H9 (cell line): Measurements from ENCODE around the gene CREB5. TPM values are rescaled to one million over a fixed set of nuclear protein-coding genes. Genes with fewer than 3 reads are reported as not detected.

Experiments used
- DNase-seq: peaks from one replicate; pipeline ENCODE4 v3.0.0-alpha.2; 2017
- H2AFZ ChIP-seq: one replicate; pipeline ENCODE4 v1.6.1; 2013; ENCODE audit warnings: mild to moderate bottlenecking, low read length, control low read depth, moderate library complexity
- H2AK5ac ChIP-seq: 2 replicates; pipeline ENCODE4 v1.6.1; 2013; ENCODE audit warnings: low read length, control low read depth, mixed read lengths; ENCODE audit not compliant: insufficient read length
- H2BK120ac ChIP-seq: one replicate; pipeline ENCODE4 v1.6.1; 2013; ENCODE audit warnings: low read depth, mild to moderate bottlenecking, low read length, control low read depth, inconsistent platforms; ENCODE audit not compliant: poor library complexity, severe bottlenecking
- H2BK12ac ChIP-seq: 2 replicates; pipeline ENCODE4 v1.6.1; 2013; ENCODE audit warnings: low read length, control low read depth, mixed read lengths, low read depth; ENCODE audit not compliant: insufficient read length
- H2BK15ac ChIP-seq: 2 replicates; pipeline ENCODE4 v1.6.1; 2013; ENCODE audit warnings: low read depth, low read length, control low read depth
- H2BK20ac ChIP-seq: one replicate; pipeline ENCODE4 v1.6.1; 2013; ENCODE audit warnings: low read depth, mild to moderate bottlenecking, low read length, control low read depth, inconsistent platforms; ENCODE audit not compliant: poor library complexity, severe bottlenecking
- H2BK5ac ChIP-seq: 2 replicates; pipeline ENCODE4 v1.6.1; 2013; ENCODE audit warnings: low read length, control low read depth, mixed read lengths; ENCODE audit not compliant: insufficient read length
- H3K14ac ChIP-seq: 2 replicates; pipeline ENCODE4 v1.6.1; 2013; ENCODE audit warnings: low read length, control low read depth; ENCODE audit not compliant: insufficient read depth
- H3K18ac ChIP-seq: 2 replicates; pipeline ENCODE4 v1.6.1; 2013; ENCODE audit warnings: low read depth, mild to moderate bottlenecking, mixed read lengths, low read length, control low read depth; ENCODE audit not compliant: insufficient read length
- H3K23ac ChIP-seq: 2 replicates; pipeline ENCODE4 v1.6.1; 2013; ENCODE audit warnings: low read length, control low read depth, mixed read lengths, low read depth; ENCODE audit not compliant: insufficient read length
- H3K23me2 ChIP-seq: 2 replicates; pipeline ENCODE4 v1.6.1; 2013; ENCODE audit warnings: low read depth, mild to moderate bottlenecking, mixed read lengths, low read length, control low read depth; ENCODE audit not compliant: insufficient read length, poor library complexity, severe bottlenecking
- H3K27ac ChIP-seq: 2 replicates; pipeline ENCODE4 v1.5.1; 2013; ENCODE audit warnings: low read length, control low read depth, mixed read lengths, low read depth; ENCODE audit not compliant: insufficient read length
- H3K27me3 ChIP-seq: 2 replicates; pipeline ENCODE4 v1.6.1; 2013; ENCODE audit warnings: low read length, control low read depth, inconsistent platforms; ENCODE audit not compliant: insufficient read depth
- H3K4ac ChIP-seq: 2 replicates; pipeline ENCODE4 v1.6.1; 2013; ENCODE audit warnings: low read depth, mild to moderate bottlenecking, control low read depth, inconsistent platforms, low read length, moderate library complexity
- H3K4me1 ChIP-seq: 2 replicates; pipeline ENCODE4 v1.6.1; 2013; ENCODE audit warnings: low read length, control low read depth, inconsistent platforms; ENCODE audit not compliant: insufficient read depth
- H3K4me2 ChIP-seq: 2 replicates; pipeline ENCODE4 v1.6.1; 2013; ENCODE audit warnings: low read length, control low read depth, mixed read lengths; ENCODE audit not compliant: insufficient read length, insufficient read depth
- H3K56ac ChIP-seq: 2 replicates; pipeline ENCODE4 v1.6.1; 2013; ENCODE audit warnings: low read depth, mild to moderate bottlenecking, mixed read lengths, low read length, control low read depth; ENCODE audit not compliant: insufficient read length
- H3K79me1 ChIP-seq: 2 replicates; pipeline ENCODE4 v1.6.1; 2013; ENCODE audit warnings: low read depth, mild to moderate bottlenecking, moderate library complexity, low read length, control low read depth, inconsistent platforms; ENCODE audit not compliant: insufficient read depth, poor library complexity, severe bottlenecking
- H3K79me2 ChIP-seq: 2 replicates; pipeline ENCODE4 v1.6.1; 2013; ENCODE audit warnings: low read length, control low read depth, inconsistent platforms; ENCODE audit not compliant: insufficient read depth
- H3K9ac ChIP-seq: 2 replicates; pipeline ENCODE4 v1.6.1; 2013; ENCODE audit warnings: low read length, control low read depth, mixed read lengths; ENCODE audit not compliant: insufficient read length; ENCODE audit errors: extremely low read depth
- H3K9me3 ChIP-seq: one replicate; pipeline ENCODE4 v1.6.1; 2013; ENCODE audit warnings: low read depth, low read length, inconsistent platforms; ENCODE audit not compliant: control insufficient read depth
- H3T11ph ChIP-seq: one replicate; pipeline ENCODE4 v1.6.1; 2013; ENCODE audit warnings: mild to moderate bottlenecking, low read length, control low read depth, inconsistent platforms
- H4K20me1 ChIP-seq: one replicate; pipeline ENCODE4 v1.6.1; 2013; ENCODE audit not compliant: control insufficient read depth, insufficient read length, insufficient read depth
- H4K5ac ChIP-seq: 2 replicates; pipeline ENCODE4 v1.6.1; 2013; ENCODE audit warnings: low read depth, mild to moderate bottlenecking, mixed read lengths, low read length, control low read depth; ENCODE audit not compliant: insufficient read length
- H4K8ac ChIP-seq: replicated peaks from 2 replicates; pipeline ENCODE4 v1.6.1; 2013; ENCODE audit warnings: low read length, control low read depth, mixed read lengths, low read depth; ENCODE audit not compliant: insufficient read length
- H4K91ac ChIP-seq: 2 replicates; pipeline ENCODE4 v1.6.1; 2013; ENCODE audit warnings: low read depth, mild to moderate bottlenecking, moderate library complexity, mixed read lengths, low read length, control low read depth; ENCODE audit not compliant: insufficient read length
- H3K27ac Mint-ChIP-seq, 3 experiments: 2 replicates in 2 of 3; 3 replicates in 1 of 3; pipeline ENCODE4 v1.8.0; 2020 to 2021; ENCODE audit warnings: mixed read lengths in 3 of 3, mild to moderate bottlenecking in 1 of 3, moderate library complexity in 1 of 3
- H3K27me3 Mint-ChIP-seq: 2 replicates; pipeline ENCODE4 v1.8.0; 2021; ENCODE audit warnings: low read depth, mild to moderate bottlenecking, moderate library complexity, mixed read lengths
- H3K36me3 Mint-ChIP-seq, 3 experiments: 2 replicates in 2 of 3; 3 replicates in 1 of 3; pipeline ENCODE4 v1.8.0; 2020 to 2021; ENCODE audit warnings: low read depth in 3 of 3, mixed read lengths in 3 of 3; ENCODE audit not compliant: insufficient read depth in 1 of 3
- H3K4me1 Mint-ChIP-seq, 2 experiments: 2 replicates each; pipeline ENCODE4 v1.8.0; 2020; ENCODE audit warnings: mixed read lengths in 2 of 2
- H3K4me3 Mint-ChIP-seq, 2 experiments: 2 replicates in 1 of 2; 3 replicates in 1 of 2; pipeline ENCODE4 v1.8.0; 2020 to 2021; ENCODE audit warnings: mild to moderate bottlenecking in 2 of 2, mixed read lengths in 2 of 2, moderate library complexity in 1 of 2
- H3K9me3 Mint-ChIP-seq, 2 experiments: 2 replicates in 1 of 2; 3 replicates in 1 of 2; pipeline ENCODE4 v1.8.0; 2020; ENCODE audit warnings: mild to moderate bottlenecking in 2 of 2, mixed read lengths in 2 of 2, moderate library complexity in 1 of 2
- CTCF ChIP-seq: fragments of 200-600 bp; sonication (generic); conservative IDR thresholded peaks from 3 replicates; pipeline ENCODE4 v1.8.0; 2021; ENCODE audit warnings: antibody characterized with exemption, mild to moderate bottlenecking
- WGBS: extraction: QIAGEN DNeasy Blood & Tissue Kit; methylation state at CpG from one replicate; pipeline ENCODE4 v1.1.7; 2013; ENCODE audit warnings: missing lambda C conversion rate, low lambda C conversion rate, mixed read lengths; ENCODE audit not compliant: insufficient read length; ENCODE audit errors: extremely low coverage; 5-methylcytosine and 5-hydroxymethylcytosine counted together
- total RNA-seq: library from RNA; stranded (reverse); gene quantifications from 2 replicates; pipeline ENCODE4 v1.2.1, GENCODE V29; 2021

Gene CREB5
- total RNA-seq, 1 experiment from 2014 or later, result 4.0 TPM

GRCh38 chr7:28560767-28561166 is 148.4 kb downstream of the CREB5 start:
- H3T11ph ChIP-seq, result no peak overlapping the region
- no peaks in the 10 kb centered on the region; a peak in 1 of 5 replicates for H3K9me3 Mint-ChIP-seq
- H2AK5ac ChIP-seq, result no peak overlapping the region
- H3K23me2 ChIP-seq, result no peaks in the 10 kb centered on the region
- no CpG with 5 or more reads among the region's 38 CpGs for WGBS
- H3K18ac ChIP-seq, result peak overlapping the region; percentile 22
- H3K27me3 Mint-ChIP-seq, result no peaks in the 10 kb centered on the region; the same call in 1 of the 2 replicates
- H3K36me3 Mint-ChIP-seq, result no peaks in the 10 kb centered on the region
- no peak for TF ChIP-seq CTCF
- peaks cover 5% of the 10 kb centered on the region for H3K4me1 ChIP-seq
- no peak overlapping the region for H4K91ac ChIP-seq
- no peak overlapping the region for H3K4ac ChIP-seq
- no peak overlapping the region for H2BK5ac ChIP-seq
- no peaks in the 10 kb centered on the region for H3K79me2 ChIP-seq
- no peak overlapping the region for H2AFZ ChIP-seq
- H3K9ac ChIP-seq, result no peak overlapping the region
- no peak overlapping the region for H3K14ac ChIP-seq
- H3K56ac ChIP-seq, result no peak overlapping the region
- H2BK120ac ChIP-seq, result no peak overlapping the region
- no peak overlapping the region for H4K5ac ChIP-seq
- no peak overlapping the region for H3K27ac ChIP-seq
- H2BK15ac ChIP-seq, result no peak overlapping the region
- H3K4me3 Mint-ChIP-seq, result no peak overlapping the region
- H3K23ac ChIP-seq, result no peak overlapping the region
- DNase-seq, result no peak
- H3K4me1 Mint-ChIP-seq, result peaks cover 25% of the 10 kb centered on the region in 2 experiments
- no peak overlapping the region for H4K8ac ChIP-seq
- no peaks in the 10 kb centered on the region for H3K79me1 ChIP-seq
- H3K9me3 ChIP-seq, result no peaks in the 10 kb centered on the region
- H2BK12ac ChIP-seq, result no peak overlapping the region
- no peaks in the 10 kb centered on the region for H3K27me3 ChIP-seq
- no peaks in the 10 kb centered on the region for H4K20me1 ChIP-seq
- no peak overlapping the region for H2BK20ac ChIP-seq
- H3K27ac Mint-ChIP-seq, result no peak overlapping the region
- no peak overlapping the region for H3K4me2 ChIP-seq
